HG03039 (cell line): ENCODE measurements around the gene LHX3.
"Not testable (repeated sequence)": the region's sequence is repeated elsewhere in the genome, so short reads cannot be mapped to it uniquely, and the experiment has no call there.

ENCODE experiments used
- ATAC-seq: cut with Tn5 transposase; IDR thresholded peaks from one replicate; pipeline ENCODE4 v1.9.1; 2021; ENCODE audit warnings: mild to moderate bottlenecking, moderate library complexity; ENCODE audit not compliant: unreplicated experiment

The LHX3 gene

GRCh38 chr9:136156209-136157120, 48.5 kb downstream of the LHX3 start:
- ATAC-seq: no peak

- no peak for ATAC-seq
These were observed 49.4 kb downstream of the LHX3 start for GRCh38 chr9:136155576-136155975.

- no peak for ATAC-seq
These were observed 50.0 kb downstream of the LHX3 start for GRCh38 chr9:136154943-136155342.

GRCh38 chr9:136153381-136154065, 51.4 kb downstream of the LHX3 start:
- ATAC-seq: no peak

GRCh38 chr9:136152931-136153330, 52.0 kb downstream of the LHX3 start:
- ATAC-seq: no peak

- no peak for ATAC-seq
These were observed 52.4 kb downstream of the LHX3 start for GRCh38 chr9:136152543-136152866.

GRCh38 chr9:136151848-136152542, 52.9 kb downstream of the LHX3 start:
- ATAC-seq: no peak

- ATAC-seq: no peak
These were observed 53.6 kb downstream of the LHX3 start for GRCh38 chr9:136151214-136151804.

- ATAC-seq: not testable (repeated sequence)
These were observed 54.2 kb downstream of the LHX3 start for GRCh38 chr9:136150664-136151213.

- no peak for ATAC-seq
These were observed 55.1 kb downstream of the LHX3 start for GRCh38 chr9:136149853-136150252.

GRCh38 chr9:136149337-136149736, 55.6 kb downstream of the LHX3 start:
- ATAC-seq: no peak

- ATAC-seq: no peak
These were observed 56.2 kb downstream of the LHX3 start for GRCh38 chr9:136148766-136149165.

- ATAC-seq: no peak
These were observed 56.8 kb downstream of the LHX3 start for GRCh38 chr9:136147890-136148714.

GRCh38 chr9:136147038-136147889, 57.7 kb downstream of the LHX3 start:
- ATAC-seq: no peak
